Stimulated activated CD4-positive, alpha-beta T cell treated with anti-CD3 and anti-CD28 coated beads, Interleukin-1b, Interleukin-23, amount 100 ng/mL, for 4 hours (primary cell): Measurements from ENCODE around the gene AKR1C8.
"Not testable (repeated sequence)": the region's sequence is repeated elsewhere in the genome, so short reads cannot be mapped to it uniquely, and the experiment has no call there.

Source experiments
- DNase-seq, 2 donors: peaks; one replicate each; pipeline ENCODE4 v3.0.0-alpha.2; 2020; ENCODE audit warnings: low read depth in 2 of 2

Gene AKR1C8

GRCh38 chr10:5168897-5169420, 16.0 kb downstream of the AKR1C8 start:
- no peak for DNase-seq

- no peak for DNase-seq
Observed at GRCh38 chr10:5165738-5166137, 19.2 kb downstream of the AKR1C8 start.

GRCh38 chr10:5163487-5163886, 21.5 kb downstream of the AKR1C8 start:
- DNase-seq, result no peak

- no peak for DNase-seq
Observed at GRCh38 chr10:5159126-5159525, 25.8 kb downstream of the AKR1C8 start.

- DNase-seq, result no peak
Observed at GRCh38 chr10:5157501-5157900, 27.4 kb downstream of the AKR1C8 start.

- no peak for DNase-seq
Observed at GRCh38 chr10:5155951-5156350, 29.0 kb downstream of the AKR1C8 start.

GRCh38 chr10:5151076-5151475, 33.9 kb downstream of the AKR1C8 start:
- no peak for DNase-seq

- no peak for DNase-seq
Observed at GRCh38 chr10:5148678-5149032, 36.3 kb downstream of the AKR1C8 start.

- no peak for DNase-seq
Observed at GRCh38 chr10:5147981-5148677, 36.8 kb downstream of the AKR1C8 start.

- no peak for DNase-seq
Observed at GRCh38 chr10:5147255-5147980, 37.5 kb downstream of the AKR1C8 start.

- DNase-seq, result no peak
Observed at GRCh38 chr10:5146920-5147254, 38.1 kb downstream of the AKR1C8 start.

GRCh38 chr10:5143137-5143536, 41.8 kb downstream of the AKR1C8 start:
- DNase-seq, result no peak

GRCh38 chr10:5142199-5142598, 42.8 kb downstream of the AKR1C8 start:
- DNase-seq, result no peak

GRCh38 chr10:5137699-5138098, 47.3 kb downstream of the AKR1C8 start:
- DNase-seq, result not testable (repeated sequence)

GRCh38 chr10:5136468-5137087, 48.4 kb downstream of the AKR1C8 start:
- no peak for DNase-seq

- no peak for DNase-seq
Observed at GRCh38 chr10:5135581-5135980, 49.4 kb downstream of the AKR1C8 start.

GRCh38 chr10:5125315-5126044, 59.5 kb downstream of the AKR1C8 start:
- DNase-seq, result no peak

- no peak for DNase-seq
Observed at GRCh38 chr10:5123886-5124285, 61.1 kb downstream of the AKR1C8 start.

- not testable (repeated sequence) for DNase-seq
Observed at GRCh38 chr10:5119997-5120396, 65.0 kb downstream of the AKR1C8 start.

GRCh38 chr10:5117026-5117425, 67.9 kb downstream of the AKR1C8 start:
- DNase-seq, result no peak

GRCh38 chr10:5116621-5117020, 68.3 kb downstream of the AKR1C8 start:
- no peak for DNase-seq

GRCh38 chr10:5109861-5110260, 75.1 kb downstream of the AKR1C8 start:
- DNase-seq, result not testable (repeated sequence)
